ENCODE results near the gene CYP3A4.

Gene CYP3A4

GRCh38 chr7:99784007-99784406 is at the start of gene CYP3A4:
Gene CYP3A4 (minus strand): TSS chr7:99784184. CDS start chr7:99784081, 103 bp downstream.
- DNase-seq (ENCODE audit: low read depth), result no peak
- no peak within 1 kb of the TSS for H3K4me3 ChIP-seq (ENCODE audit: low read depth, low read length)
- no peak for TF ChIP-seq CTCF (IDR thresholded peaks at IDR 0.05; ENCODE audit: low read depth, low read length, missing control alignments)
- in situ Hi-C loops (cut with HindIII; ENCODE audit: low sequenced_read_pairs), result no loop called here

GRCh38 chr7:99833289-99833877 is 49.4 kb upstream of the CYP3A4 start:
- H3K4me3 ChIP-seq (ENCODE audit: low read depth, low read length), result no peak overlapping the region
- no peak for DNase-seq (ENCODE audit: low read depth)
- TF ChIP-seq CTCF (IDR thresholded peaks at IDR 0.05; ENCODE audit: low read depth, low read length, missing control alignments), result no peak
- in situ Hi-C loops (cut with HindIII; ENCODE audit: low sequenced_read_pairs), result no loop called here

GRCh38 chr7:99831595-99831994 is 47.6 kb upstream of the CYP3A4 start:
- no peak for DNase-seq (ENCODE audit: low read depth)
- no peak overlapping the region for H3K4me3 ChIP-seq (ENCODE audit: low read depth, low read length)
- TF ChIP-seq CTCF (IDR thresholded peaks at IDR 0.05; ENCODE audit: low read depth, low read length, missing control alignments), result no peak
- in situ Hi-C loops (cut with HindIII; ENCODE audit: low sequenced_read_pairs), result no loop called here

GRCh38 chr7:99829524-99830160 is 45.7 kb upstream of the CYP3A4 start:
- in situ Hi-C loops (cut with HindIII; ENCODE audit: low sequenced_read_pairs), result no loop called here
- no peak for TF ChIP-seq CTCF (IDR thresholded peaks at IDR 0.05; ENCODE audit: low read depth, low read length, missing control alignments)
- no peak for DNase-seq (ENCODE audit: low read depth)
- H3K4me3 ChIP-seq (ENCODE audit: low read depth, low read length), result no peak overlapping the region

- DNase-seq (ENCODE audit: low read depth), result no peak
- no peak for TF ChIP-seq CTCF (IDR thresholded peaks at IDR 0.05; ENCODE audit: low read depth, low read length, missing control alignments)
- in situ Hi-C loops (cut with HindIII; ENCODE audit: low sequenced_read_pairs), result no loop called here
- H3K4me3 ChIP-seq (ENCODE audit: low read depth, low read length), result no peak overlapping the region
Measured at GRCh38 chr7:99828811-99829210, 44.8 kb upstream of the CYP3A4 start.

- in situ Hi-C loops (cut with HindIII; ENCODE audit: low sequenced_read_pairs), result no loop called here
- no peak for TF ChIP-seq CTCF (IDR thresholded peaks at IDR 0.05; ENCODE audit: low read depth, low read length, missing control alignments)
- DNase-seq (ENCODE audit: low read depth), result no peak
- no peak overlapping the region for H3K4me3 ChIP-seq (ENCODE audit: low read depth, low read length)
Measured at GRCh38 chr7:99827040-99827778, 43.2 kb upstream of the CYP3A4 start.
